NCI-H2081 (cell line): ENCODE data around the gene ADGRL1.
"Not testable (repeated sequence)": the region's sequence is repeated elsewhere in the genome, so short reads cannot be mapped to it uniquely, and the experiment has no call there.

ENCODE experiments used
- DNase-seq, 2 experiments: peaks; one replicate each; lab custom pipeline; 2025; lab: John Stamatoyannopoulos, UW

ADGRL1 gene

DNA sequence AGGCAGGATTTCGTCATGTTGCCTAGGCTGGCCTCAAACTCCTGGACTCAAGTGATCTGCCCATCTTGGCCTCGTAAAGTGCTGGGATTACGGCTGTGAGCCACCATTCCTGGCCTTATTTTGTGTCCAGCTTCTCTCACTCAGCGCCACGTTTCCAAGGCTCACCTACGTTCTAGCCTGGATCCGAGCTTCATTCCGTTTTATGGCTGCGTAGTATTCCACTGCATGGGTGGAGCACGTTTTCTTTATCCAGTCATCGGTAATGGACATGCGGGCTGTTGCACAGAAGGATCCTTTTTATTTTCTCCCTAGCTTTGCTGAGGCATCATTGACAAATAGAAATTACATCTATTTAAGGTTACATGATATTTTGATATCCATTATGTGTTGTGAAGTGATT lies 16.6 kb downstream of the ADGRL1 start:
- no peak for DNase-seq

GRCh38 chr19:14188086-14188485 lies 17.9 kb downstream of the ADGRL1 start:
- DNase-seq = not testable (repeated sequence)

- no peak for DNase-seq
Observed at GRCh38 chr19:14187561-14187960, 18.4 kb downstream of the ADGRL1 start.

DNA sequence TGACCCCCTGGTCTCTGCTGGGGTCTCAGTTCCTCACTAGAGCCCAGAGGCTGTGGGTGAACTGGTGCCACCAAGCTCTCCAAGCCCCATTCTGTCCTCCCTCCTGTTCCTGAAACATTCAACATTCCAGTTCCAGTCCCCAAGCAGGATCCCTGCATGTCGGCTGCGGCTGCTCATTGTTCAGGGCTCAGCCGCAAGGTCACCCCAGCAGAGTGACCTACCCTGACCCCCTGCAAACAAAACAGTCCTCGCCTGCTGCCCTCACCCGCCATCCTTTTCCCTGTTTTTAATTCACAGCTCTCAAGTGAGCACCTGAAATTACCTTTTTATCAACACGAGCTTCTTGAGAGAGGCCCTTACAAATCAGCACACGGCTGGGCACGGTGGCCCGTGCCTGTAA lies 19.3 kb downstream of the ADGRL1 start:
- DNase-seq = not testable (repeated sequence)

DNA sequence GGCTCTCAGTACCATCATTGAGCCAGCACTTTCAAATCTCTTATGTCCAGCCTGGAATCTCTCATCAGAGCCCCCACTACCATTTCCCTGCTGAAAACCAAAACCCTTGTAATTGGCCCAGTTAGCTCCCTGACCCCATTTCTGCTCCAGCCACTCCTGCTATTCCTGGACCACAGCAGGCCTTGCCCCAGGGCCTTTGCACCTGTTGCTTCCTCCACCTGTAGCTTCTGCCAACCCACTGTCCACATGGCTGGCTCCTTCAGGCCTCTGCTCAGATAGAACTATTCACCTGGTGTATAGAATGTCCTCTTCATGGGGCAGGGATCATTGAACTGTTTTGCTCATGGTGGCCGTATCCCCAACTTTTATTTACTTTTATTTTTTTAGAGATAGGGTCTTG lies 20.3 kb downstream of the ADGRL1 start:
- not testable (repeated sequence) for DNase-seq

GRCh38 chr19:14185158-14185557 lies 20.8 kb downstream of the ADGRL1 start:
- no peak for DNase-seq

GRCh38 chr19:14183741-14184350 lies 22.1 kb downstream of the ADGRL1 start:
- peak in 1 of 2 experiments; percentile 34 for DNase-seq

DNA sequence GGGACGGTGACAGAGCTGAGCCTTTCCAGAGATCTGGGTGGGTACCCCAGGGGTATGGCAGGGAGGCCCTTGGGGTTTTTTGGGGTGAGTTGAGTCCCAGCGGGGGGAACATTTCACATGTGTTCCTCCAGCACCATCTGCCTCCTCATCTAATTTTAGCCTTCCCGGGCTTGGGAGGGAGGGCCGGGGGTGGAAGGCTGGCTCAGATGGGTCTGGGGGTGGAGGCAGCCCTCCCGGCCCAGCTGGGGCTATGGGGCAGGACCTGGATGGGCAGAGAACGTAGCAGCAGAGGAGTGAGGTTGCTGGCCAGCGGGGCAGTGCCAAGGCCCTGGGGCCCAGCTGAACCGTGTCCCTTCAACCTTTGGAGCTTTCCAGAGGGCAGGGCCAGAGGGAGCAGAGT lies 23.5 kb downstream of the ADGRL1 start:
- no peak for DNase-seq

DNA sequence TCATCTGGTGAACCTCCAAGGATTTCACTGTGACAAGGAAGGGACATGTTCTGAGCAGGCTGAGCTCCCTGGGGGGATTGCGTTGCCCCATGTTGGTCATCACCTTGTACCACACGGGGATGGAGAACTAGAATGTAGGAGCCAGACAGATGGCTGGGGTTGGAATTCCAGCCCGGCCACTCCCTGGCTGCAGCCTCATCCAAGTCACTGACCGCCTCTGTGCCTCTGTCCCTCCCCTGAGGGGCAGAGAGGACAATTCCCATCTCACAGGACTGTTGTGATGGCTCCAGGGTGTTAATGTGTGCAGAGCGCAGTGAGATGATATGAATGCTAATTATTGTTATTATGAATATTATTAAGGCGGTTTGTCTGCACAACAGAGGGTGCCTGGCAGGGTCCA lies 24.1 kb downstream of the ADGRL1 start:
- DNase-seq = no peak

DNA sequence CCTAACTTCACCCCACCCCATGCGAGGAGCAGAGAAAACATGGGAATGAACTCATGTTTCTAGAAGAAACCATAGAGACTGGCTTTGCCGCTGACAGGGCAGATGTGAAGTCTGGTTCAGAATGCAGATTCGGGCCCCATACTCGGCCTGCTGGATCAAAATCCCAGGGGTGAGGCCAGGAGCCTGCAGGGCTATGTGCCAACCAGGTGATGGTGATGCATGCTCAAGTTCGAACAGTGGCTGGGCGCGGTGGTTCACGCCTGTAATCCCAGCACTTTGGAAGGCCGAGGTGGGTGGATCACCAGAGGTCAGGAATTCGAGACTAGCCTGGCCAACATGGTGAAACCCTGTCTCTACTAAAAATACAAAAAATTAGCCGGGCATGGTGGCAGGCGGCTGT lies 24.8 kb downstream of the ADGRL1 start:
- DNase-seq = not testable (repeated sequence)

DNA sequence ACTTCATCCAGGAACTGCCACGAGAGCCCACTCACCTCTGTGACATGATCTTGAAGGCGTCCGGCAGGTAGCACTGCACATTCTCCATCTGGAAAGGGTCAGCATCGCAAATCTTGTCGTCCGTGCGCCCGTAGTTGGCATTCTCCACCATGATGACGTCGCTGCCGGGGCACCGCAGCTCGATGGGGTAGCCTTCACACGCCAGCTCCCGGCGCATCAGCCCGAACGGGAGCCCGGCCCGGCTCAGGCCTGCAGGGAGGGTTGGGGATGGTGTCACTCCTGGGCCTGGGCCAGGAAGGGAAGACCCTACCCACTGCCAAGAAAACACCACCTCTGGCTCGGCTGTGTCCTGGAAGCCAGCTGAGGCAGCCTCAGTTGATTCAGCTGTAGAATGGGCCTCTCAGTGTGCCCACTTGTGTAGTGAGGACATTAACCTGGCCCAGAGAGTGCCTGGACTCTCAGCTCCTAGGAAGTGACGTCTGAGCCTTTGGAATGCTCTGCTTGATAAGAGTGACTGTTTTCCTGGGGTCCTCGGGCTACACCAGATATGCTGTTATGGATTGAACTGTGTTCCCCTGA lies 28.4 kb downstream of the ADGRL1 start:
- DNase-seq = no peak

DNA sequence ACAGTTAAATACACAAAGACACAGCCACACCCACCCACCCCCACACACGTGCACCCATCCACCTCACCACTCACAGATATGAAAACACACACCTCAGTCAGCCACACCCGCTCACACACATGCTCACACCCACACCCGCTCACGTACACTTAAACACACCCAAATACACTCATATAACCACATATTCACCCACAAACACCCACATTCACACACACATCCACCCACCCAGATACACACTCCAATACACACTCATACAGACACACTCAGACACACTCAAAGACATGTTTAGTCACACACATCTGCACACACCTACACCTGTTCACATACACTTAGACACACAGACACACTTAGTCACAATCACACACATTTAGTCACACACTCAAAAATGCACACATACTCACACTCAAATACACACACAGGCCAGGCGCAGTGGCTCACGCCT lies 30.6 kb downstream of the ADGRL1 start:
- no peak for DNase-seq

DNA sequence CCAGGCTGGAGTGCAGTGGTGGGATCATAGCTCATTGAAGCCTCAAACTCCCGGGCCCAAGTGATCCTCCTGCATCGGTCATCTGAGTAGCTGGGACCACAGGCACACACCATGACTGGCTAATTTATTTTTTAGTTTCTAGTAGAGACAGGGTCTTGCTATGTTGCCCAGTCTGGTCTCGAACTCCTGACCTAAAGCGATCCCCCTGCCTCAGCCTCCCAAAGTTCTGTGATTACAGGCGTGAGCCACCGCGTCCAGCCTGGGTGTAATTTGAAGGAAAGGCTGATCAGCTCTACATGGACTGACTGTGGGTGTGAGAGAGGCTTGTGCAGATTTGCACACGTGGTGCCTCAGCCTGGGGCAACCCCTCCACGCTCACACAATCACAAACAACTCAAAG lies 31.1 kb downstream of the ADGRL1 start:
- DNase-seq = no peak

- no peak for DNase-seq
Observed at GRCh38 chr19:14168993-14169392, 37.0 kb downstream of the ADGRL1 start.

GRCh38 chr19:14168259-14168972 lies 37.6 kb downstream of the ADGRL1 start:
- DNase-seq = no peak

GRCh38 chr19:14167576-14168138 lies 38.3 kb downstream of the ADGRL1 start:
- DNase-seq = no peak

DNA sequence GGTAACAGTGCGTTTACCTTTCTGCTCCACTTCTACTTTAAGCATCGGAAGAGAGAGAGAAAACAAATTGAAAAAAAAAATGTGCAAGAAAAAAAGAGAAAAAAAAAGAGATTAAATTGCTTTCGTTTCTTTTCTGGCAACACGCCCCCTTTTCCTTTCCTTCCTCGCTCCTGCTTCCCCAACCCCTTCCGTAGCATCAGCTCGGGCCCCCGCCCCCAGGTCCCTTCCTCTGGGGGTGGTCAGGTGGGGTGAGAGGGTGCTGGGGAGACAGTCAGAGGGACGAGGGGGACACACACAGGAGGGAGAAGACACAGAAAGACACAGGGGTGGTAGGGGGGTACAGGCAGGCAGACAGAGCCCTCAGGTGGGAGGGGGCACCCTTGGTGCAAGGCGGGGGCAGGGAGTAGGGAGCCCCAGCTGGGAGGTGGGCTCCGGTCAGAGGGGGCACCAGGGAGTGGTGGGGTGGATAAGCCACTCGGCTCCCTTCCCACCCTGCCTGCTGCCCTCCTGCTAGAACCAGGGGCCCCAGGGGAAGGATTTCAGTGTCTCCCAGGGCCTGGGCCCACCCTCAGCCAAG lies 38.9 kb downstream of the ADGRL1 start:
- DNase-seq = no peak

GRCh38 chr19:14165990-14166830 lies 39.8 kb downstream of the ADGRL1 start:
- DNase-seq = no peak

GRCh38 chr19:14164724-14165493 lies 41.1 kb downstream of the ADGRL1 start:
- no peak for DNase-seq

DNA sequence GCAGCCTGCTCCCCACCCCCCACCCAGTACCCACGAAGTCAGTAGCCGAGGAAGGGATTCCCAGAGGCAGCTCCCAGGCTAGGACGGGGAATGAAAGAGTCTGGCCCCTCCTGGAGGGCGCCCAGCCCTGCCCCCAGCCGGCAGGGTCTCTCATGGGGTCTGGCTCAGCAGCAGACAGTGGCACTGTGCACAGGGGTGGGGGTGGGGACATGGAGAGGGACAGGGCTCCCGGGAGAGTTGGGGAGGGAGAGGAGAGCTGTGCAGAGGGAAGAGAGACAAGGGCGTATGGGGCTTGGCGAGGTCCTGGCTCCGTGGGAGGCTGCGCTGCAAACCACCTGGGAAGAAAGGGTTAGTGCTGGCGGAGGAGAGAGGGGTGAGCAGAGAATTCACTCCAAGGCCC lies 41.9 kb downstream of the ADGRL1 start:
- DNase-seq = no peak

- no peak for DNase-seq
Observed at GRCh38 chr19:14162871-14163297, 43.1 kb downstream of the ADGRL1 start.
